ENCODE results near the gene RFX6. TPM values are rescaled to one million over a fixed set of nuclear protein-coding genes. Genes with fewer than 3 reads are reported as not detected.

RFX6 gene
- total RNA-seq, 1 experiment from 2014 or later: not detected

DNA sequence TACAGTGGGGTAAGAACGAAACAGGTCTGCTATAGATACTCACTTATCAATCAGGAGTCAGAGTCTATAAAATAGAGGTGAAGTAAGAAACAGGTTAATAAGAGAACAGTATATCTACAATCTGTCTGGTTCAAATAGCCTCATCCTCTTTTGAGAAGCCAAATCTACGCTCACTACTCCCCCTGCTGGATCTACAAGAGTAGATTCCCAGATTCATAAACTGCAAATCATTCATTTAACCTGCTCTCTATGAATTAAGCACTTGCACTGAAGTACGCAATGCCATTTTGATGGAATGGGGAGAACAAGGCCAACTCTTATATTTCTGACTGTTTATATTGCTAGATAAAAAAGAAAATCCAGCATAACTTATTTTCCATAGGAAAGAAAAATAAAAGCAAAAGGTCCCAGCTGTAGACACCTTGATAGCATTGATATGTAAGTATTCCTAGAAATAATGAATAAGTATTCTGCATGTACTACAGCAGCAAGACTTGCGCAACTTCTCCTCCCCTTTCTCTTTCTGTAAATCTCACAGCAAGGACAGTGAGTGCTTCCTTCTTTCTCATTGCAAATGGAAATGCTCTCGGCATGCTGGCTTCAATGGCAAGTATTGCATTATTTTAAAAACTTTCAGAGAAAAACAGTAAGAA is 92.3 kb downstream of the RFX6 start:
- Histone ChIP-seq H3K4me1 (replicated peaks) (no peaks in the 10 kb centered on the region), H3K36me3 (no peaks in the 10 kb centered on the region), H3K27ac (no peak overlapping the region), H3K27me3 (replicated peaks) (no peaks in the 10 kb centered on the region), H3K4me3 (no peak overlapping the region), H3K9me3 (replicated peaks) (no peaks in the 10 kb centered on the region)
- DNase-seq (ENCODE audit: low read depth in 1 of 2, low spot score in 2 of 2): peak in 1 of 2 experiments; percentile 33

DNA sequence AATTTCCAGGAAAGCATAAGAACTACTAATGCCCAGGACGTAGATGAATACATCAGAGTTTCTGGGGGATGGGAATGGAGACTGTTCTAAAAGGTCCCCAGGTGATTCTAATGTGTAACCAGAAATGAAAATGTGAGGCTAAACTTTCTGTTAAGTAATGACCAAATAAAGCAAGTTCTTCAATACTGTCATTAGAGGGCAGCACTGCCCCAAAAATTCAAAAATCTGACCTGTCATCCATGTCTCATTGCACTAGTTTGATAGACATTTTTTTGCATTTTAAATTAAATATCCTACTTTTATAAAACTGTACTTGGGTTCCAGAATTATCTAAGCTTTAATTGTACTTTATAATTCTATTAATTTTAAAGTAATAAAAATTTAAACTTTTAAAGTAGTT is 94.9 kb downstream of the RFX6 start:
- no peaks in the 10 kb centered on the region for H3K9me3 ChIP-seq (replicated peaks)
- H3K4me1 ChIP-seq (replicated peaks): no peaks in the 10 kb centered on the region
- peak in 1 of 2 experiments; percentile 17 for DNase-seq (ENCODE audit: low read depth in 1 of 2, low spot score in 2 of 2)
- no peak overlapping the region for H3K4me3 ChIP-seq
- H3K27ac ChIP-seq: no peak overlapping the region
- no peaks in the 10 kb centered on the region for H3K27me3 ChIP-seq (replicated peaks)
- H3K36me3 ChIP-seq: no peaks in the 10 kb centered on the region

DNA sequence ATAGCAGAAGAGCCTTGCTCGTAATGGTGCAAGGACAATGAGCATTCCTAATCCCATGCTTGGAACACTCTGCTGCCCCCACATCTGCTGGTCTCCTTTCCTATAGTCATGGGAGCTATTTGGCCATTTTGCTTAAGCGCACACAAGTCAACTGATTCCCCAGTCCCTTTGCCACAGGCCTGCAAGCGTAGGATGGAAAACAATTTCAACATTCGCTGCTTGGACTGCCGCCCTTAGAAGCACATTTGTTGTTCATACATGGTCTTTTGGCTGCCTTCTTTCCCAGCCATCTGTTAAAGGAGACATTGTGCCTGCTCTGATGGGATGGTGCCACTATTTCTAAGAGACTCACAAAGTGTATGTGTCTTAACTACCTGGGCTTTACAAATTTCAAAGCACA is 96.9 kb downstream of the RFX6 start:
- Histone ChIP-seq H3K4me1 (replicated peaks) (no peaks in the 10 kb centered on the region), H3K4me3 (no peak overlapping the region), H3K36me3 (no peaks in the 10 kb centered on the region), H3K27me3 (replicated peaks) (no peaks in the 10 kb centered on the region), H3K9me3 (replicated peaks) (no peaks in the 10 kb centered on the region), H3K27ac (no peak overlapping the region)
- no peak for DNase-seq (ENCODE audit: low read depth in 1 of 2, low spot score in 2 of 2)

DNA sequence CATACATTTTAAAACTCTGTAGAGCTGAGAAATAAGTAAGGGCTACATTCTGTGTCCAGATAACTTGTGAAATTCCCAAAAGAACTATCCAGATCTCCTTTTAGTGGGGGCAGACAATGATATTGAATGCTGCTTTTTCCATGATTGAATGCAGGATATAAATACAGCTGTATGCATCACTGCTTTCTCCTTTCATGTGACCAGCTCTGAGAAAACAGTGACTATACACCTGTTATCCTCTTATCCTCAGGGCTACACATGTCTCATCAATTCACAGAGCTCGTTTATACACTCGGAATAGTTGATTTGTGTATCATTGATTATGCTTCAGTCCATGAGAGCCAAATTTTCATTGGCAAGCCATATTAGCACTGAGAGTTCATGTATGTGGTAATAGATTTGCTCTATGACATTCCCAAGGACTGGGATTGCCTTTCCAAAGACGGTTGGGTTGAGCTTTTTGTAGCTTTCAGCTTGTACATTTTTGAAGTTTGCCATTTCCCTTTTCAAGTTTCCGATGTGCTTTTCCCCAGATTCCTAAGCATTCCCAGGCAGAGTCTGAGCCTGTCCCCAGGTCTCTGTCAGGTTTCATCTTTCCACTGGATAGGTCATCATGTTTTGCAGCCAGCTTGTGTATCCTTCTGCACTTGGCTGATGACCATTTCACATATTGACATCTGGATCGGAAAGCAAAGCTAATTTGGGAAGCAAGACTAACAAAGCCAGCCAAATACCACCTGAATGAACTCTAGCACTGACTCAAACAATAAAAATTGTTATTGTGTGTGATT is 97.7 kb downstream of the RFX6 start:
- Histone ChIP-seq H3K4me3 (no peak overlapping the region), H3K27ac (no peak overlapping the region), H3K9me3 (replicated peaks) (no peaks in the 10 kb centered on the region), H3K36me3 (no peaks in the 10 kb centered on the region), H3K4me1 (replicated peaks) (no peaks in the 10 kb centered on the region), H3K27me3 (replicated peaks) (no peaks in the 10 kb centered on the region)
- DNase-seq (ENCODE audit: low read depth in 1 of 2, low spot score in 2 of 2): no peak

DNA sequence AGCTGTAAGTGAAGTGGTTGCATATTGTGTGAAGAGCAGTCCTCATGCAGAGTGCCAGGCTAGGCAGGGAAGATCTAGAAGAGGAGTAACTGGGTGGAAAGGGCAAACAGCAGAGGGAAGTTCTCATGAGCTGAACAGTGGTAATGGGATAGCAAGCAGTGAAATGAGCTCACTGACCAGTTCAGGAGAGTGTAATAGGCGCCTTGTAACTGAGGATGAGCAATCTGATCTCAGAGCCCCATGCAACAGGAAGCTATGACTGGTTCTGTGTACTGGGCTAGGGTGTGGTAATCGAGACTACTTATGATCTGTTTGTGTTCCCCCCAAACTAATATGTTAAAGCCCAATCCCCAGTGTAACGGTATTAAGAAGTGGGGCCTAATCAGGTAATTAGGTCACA is 98.6 kb downstream of the RFX6 start:
- Histone ChIP-seq H3K4me3 (no peak overlapping the region), H3K27ac (no peak overlapping the region), H3K36me3 (no peaks in the 10 kb centered on the region), H3K9me3 (replicated peaks) (no peaks in the 10 kb centered on the region), H3K27me3 (replicated peaks) (no peaks in the 10 kb centered on the region), H3K4me1 (replicated peaks) (no peaks in the 10 kb centered on the region)
- no peak for DNase-seq (ENCODE audit: low read depth in 1 of 2, low spot score in 2 of 2)

DNA sequence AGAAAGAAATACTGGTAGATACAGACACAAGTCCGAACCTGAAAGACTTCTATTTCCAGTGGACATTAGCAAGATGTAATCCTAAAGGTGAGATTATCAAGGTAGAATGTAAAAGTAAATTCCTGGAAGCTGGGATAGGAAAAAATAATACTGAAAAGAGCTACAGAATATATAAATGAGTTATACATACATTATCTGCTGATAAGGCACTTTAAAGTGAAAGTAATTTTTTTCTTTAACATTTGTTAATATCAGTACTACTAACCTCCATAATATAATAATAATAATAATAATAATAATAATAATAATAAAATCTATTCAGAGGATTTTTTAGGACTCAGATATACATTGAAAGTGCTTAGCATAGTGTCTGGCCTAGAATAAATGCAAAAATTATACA is 102.5 kb downstream of the RFX6 start:
- H3K9me3 ChIP-seq (replicated peaks): 0 out of 2 replicates have a peak, but pooled peaks cover 3% of the 10 kb centered on the region
- no peak overlapping the region for H3K27ac ChIP-seq
- DNase-seq (ENCODE audit: low read depth in 1 of 2, low spot score in 2 of 2): no peak
- no peaks in the 10 kb centered on the region for H3K27me3 ChIP-seq (replicated peaks)
- H3K36me3 ChIP-seq: no peaks in the 10 kb centered on the region
- no peak overlapping the region for H3K4me3 ChIP-seq
- no peaks in the 10 kb centered on the region for H3K4me1 ChIP-seq (replicated peaks)

Other genes with a start within 250 kb of the RFX6 start
- gene ZUP1, start 208.5 kb upstream of the RFX6 start, total RNA-seq (2014; rRNA removed; shearing (Covaris generic)): 7.2 and 19.7 TPM in 2 replicates
- 7.2 and 7.3 TPM in 2 replicates for gene KPNA5, start 196.0 kb upstream of the RFX6 start, total RNA-seq (2014; rRNA removed; shearing (Covaris generic))
- gene FAM162B, start 111.5 kb upstream of the RFX6 start, total RNA-seq (2014; rRNA removed; shearing (Covaris generic)): not detected in 2 replicates
- not detected in 2 replicates for gene GPRC6A, start 48.2 kb upstream of the RFX6 start, total RNA-seq (2014; rRNA removed; shearing (Covaris generic))

Measured in SJSA1 (cell line).